Central memory CD4-positive, alpha-beta T cell (primary cell): ENCODE measurements around the gene COG1.

Experiments
- DNase-seq: peaks from one replicate; pipeline ENCODE4 v3.0.0; 2022

Gene COG1

GRCh38 chr17:73231395-73231794 is 38.5 kb downstream of the COG1 start:
- DNase-seq, result peak; percentile 6

- DNase-seq, result peak; percentile 95
These were observed 39.2 kb downstream of the COG1 start for GRCh38 chr17:73231841-73232586.

GRCh38 chr17:73232587-73233373 is 39.9 kb downstream of the COG1 start:
- DNase-seq, result no peak

GRCh38 chr17:73234736-73235135 is 41.9 kb downstream of the COG1 start:
- no peak for DNase-seq

- no peak for DNase-seq
These were observed 44.9 kb downstream of the COG1 start for GRCh38 chr17:73237714-73238113.

- no peak for DNase-seq
These were observed 47.7 kb downstream of the COG1 start for GRCh38 chr17:73240561-73240960.

GRCh38 chr17:73247726-73248125 is 54.9 kb downstream of the COG1 start:
- DNase-seq, result no peak

GRCh38 chr17:73248532-73248931 is 55.7 kb downstream of the COG1 start:
- DNase-seq, result no peak

- DNase-seq, result no peak
These were observed 56.8 kb downstream of the COG1 start for GRCh38 chr17:73249700-73250099.

GRCh38 chr17:73250851-73251640 is 58.2 kb downstream of the COG1 start:
- no peak for DNase-seq

GRCh38 chr17:73251871-73252270 is 59.0 kb downstream of the COG1 start:
- no peak for DNase-seq

GRCh38 chr17:73255671-73256181 is 62.9 kb downstream of the COG1 start:
- no peak for DNase-seq

GRCh38 chr17:73256220-73256619 is 63.4 kb downstream of the COG1 start:
- DNase-seq, result no peak

- no peak for DNase-seq
These were observed 64.7 kb downstream of the COG1 start for GRCh38 chr17:73257516-73257915.
